ENCODE data around the gene ZNF81.
"Not testable (repeated sequence)": the region's sequence is repeated elsewhere in the genome, so short reads cannot be mapped to it uniquely, and the experiment has no call there.

The ZNF81 gene

DNA sequence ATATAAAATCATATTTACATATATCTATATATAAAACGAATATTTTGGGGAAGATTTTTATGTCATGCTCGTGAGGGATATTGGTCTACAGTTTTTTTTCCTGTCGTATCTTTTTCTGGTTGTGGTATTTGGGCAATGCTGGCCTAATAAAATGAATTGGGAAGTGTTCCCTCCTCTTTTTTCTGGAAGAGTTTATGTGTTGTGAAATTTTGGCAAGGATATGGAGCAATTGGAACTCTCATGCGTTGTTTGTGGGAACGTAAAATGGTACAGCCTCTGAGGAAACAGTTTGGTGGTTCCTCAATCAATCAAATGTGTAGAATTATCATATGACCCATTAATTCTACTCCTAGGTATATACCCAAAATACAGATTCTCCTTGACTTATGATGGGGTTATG, 97.2 kb downstream of the ZNF81 start:
- no peak for DNase-seq (ENCODE audit: low read depth)
- TF ChIP-seq, protein P1, sequence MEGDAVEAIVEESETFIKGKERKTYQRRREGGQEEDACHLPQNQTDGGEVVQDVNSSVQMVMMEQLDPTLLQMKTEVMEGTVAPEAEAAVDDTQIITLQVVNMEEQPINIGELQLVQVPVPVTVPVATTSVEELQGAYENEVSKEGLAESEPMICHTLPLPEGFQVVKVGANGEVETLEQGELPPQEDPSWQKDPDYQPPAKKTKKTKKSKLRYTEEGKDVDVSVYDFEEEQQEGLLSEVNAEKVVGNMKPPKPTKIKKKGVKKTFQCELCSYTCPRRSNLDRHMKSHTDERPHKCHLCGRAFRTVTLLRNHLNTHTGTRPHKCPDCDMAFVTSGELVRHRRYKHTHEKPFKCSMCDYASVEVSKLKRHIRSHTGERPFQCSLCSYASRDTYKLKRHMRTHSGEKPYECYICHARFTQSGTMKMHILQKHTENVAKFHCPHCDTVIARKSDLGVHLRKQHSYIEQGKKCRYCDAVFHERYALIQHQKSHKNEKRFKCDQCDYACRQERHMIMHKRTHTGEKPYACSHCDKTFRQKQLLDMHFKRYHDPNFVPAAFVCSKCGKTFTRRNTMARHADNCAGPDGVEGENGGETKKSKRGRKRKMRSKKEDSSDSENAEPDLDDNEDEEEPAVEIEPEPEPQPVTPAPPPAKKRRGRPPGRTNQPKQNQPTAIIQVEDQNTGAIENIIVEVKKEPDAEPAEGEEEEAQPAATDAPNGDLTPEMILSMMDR (IDR thresholded peaks at IDR 0.05; ENCODE audit: insufficient read depth, low read depth, low read length, missing control alignments) = no peak
- no peak overlapping the region for H3K4me3 ChIP-seq (ENCODE audit: low read length)

DNA sequence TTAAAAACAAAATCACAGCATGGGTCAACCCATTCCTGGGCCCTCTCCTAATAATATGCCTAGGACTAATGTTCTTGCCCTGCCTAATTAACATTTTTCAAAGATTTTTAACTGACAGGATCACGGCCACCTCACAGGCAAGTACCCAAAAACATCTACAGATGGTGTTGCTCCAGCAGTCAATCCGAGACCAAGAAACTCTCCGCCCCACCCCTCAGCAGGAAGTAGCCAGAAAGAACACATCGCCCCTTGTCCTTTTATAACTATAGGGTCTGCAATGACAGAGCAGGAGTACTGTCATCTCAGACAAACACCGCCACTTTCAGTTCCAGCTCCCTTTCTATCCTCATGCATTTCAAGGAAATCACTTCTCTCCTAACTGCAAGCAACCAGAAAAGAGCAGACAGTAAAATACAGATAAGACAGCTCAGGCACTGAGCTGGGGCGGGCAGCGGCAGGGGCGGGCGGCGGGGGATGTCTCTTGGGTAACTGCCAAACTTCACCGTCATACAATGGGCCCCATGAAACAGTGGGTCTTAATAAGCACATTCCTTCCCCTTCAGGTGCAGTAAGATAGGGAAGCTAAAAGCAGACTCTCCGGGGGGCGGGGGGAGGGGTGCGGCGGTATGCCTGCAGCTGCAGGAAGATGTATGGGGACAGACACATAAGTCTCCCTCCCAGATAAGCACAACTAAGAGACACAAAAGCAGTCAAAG, 99.7 kb downstream of the ZNF81 start:
- DNase-seq (ENCODE audit: low read depth) = no peak
- TF ChIP-seq, protein P1 (IDR thresholded peaks at IDR 0.05; ENCODE audit: insufficient read depth, low read depth, low read length, missing control alignments) = no peak
- no peak overlapping the region for H3K4me3 ChIP-seq (ENCODE audit: low read length)

DNA sequence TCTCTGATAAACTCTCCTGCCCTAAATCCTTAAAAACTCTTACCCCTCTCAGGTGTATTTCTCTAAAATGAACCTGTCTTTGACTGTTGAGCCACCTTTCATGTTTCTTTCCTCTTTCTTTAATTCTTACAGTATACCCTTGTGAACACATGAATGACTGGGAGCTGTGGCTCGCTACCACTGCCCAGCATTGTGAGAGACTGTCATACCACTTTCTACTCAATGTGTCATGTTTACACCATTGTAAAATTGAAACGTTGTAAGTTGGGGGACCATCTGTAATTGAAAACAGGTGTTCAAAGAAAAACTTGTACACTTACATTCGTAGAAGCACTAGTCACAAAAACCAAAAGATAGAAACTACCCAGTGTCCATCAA, 100.2 kb downstream of the ZNF81 start:
- H3K4me3 ChIP-seq (ENCODE audit: low read length) = no peak overlapping the region
- no peak for DNase-seq (ENCODE audit: low read depth)
- TF ChIP-seq, protein P1 (IDR thresholded peaks at IDR 0.05; ENCODE audit: insufficient read depth, low read depth, low read length, missing control alignments) = no peak

GRCh38 chrX:47940448-47940847, 103.7 kb downstream of the ZNF81 start:
- DNase-seq (ENCODE audit: low read depth) = no peak
- H3K4me3 ChIP-seq (ENCODE audit: low read length) = no peak overlapping the region
- TF ChIP-seq, protein P1 (IDR thresholded peaks at IDR 0.05; ENCODE audit: insufficient read depth, low read depth, low read length, missing control alignments) = no peak

DNA sequence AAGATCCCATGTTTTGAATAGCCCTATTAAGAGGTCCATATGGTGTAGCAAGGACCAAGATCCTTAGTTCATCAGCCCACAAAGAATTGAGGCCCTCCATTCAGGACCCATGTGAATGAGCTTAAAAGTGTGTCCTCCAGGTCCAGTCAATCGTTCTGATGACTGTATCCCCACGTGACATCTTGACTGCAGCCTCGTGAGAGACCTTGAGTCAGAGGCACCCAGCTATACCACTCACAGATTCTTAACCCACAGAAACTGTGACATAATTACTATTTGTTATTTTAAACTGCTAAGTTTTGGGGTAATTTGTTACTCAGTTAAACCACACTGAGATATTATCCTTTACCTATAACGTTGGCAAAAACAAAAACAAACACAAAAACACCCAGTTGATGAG, 104.7 kb downstream of the ZNF81 start:
- TF ChIP-seq, protein P1 (IDR thresholded peaks at IDR 0.05; ENCODE audit: insufficient read depth, low read depth, low read length, missing control alignments) = no peak
- DNase-seq (ENCODE audit: low read depth) = peak; percentile 1
- H3K4me3 ChIP-seq (ENCODE audit: low read length) = no peak overlapping the region

DNA sequence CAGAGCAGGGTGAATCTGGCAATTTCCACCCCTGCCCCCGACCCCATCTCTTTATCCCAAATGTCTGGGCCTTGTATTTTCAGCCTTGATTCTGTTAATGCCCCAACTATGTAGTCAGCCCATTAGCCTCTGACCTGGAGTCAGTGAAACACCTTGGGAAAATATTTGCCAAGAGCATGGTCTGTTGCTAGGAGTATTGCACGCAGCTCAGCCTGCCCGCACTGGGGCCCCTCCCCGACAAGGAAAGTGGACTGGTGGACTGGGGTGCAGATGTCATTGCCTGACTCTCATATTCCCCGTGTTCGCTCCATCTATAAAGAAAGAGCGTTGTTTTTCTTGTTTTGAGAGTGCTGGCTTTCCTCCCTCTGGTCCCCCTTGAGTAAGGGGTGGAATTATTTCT, 118.6 kb downstream of the ZNF81 start:
- not testable (repeated sequence) for DNase-seq (ENCODE audit: low read depth); H3K4me3 ChIP-seq (ENCODE audit: low read length)

DNA sequence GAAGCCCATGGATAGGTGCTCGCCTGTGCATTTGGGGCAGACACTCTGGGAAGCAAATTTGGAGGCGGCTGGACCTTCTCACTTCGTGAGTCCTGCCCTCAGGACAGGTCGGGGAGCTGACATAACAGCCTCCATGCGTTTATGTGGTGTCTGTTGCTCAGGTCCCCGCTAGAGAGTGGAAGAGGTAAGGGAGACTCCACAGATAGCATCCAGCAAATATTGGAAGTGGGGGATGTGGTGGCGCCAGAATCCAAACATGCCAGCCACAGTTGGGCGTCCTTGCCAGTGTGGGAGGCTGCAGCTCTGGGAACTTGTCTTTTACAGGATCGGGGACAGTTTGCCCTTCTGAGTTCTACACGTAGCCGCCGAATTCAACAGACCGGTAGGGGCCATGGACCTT, 119.3 kb downstream of the ZNF81 start:
- TF ChIP-seq, protein P1 (IDR thresholded peaks at IDR 0.05; ENCODE audit: insufficient read depth, low read depth, low read length, missing control alignments) = no peak
- no peak for DNase-seq (ENCODE audit: low read depth)
- H3K4me3 ChIP-seq (ENCODE audit: low read length) = no peak overlapping the region

GRCh38 chrX:47958206-47958605, 121.5 kb downstream of the ZNF81 start:
- H3K4me3 ChIP-seq (ENCODE audit: low read length); DNase-seq (ENCODE audit: low read depth): not testable (repeated sequence)
